Activated CD8-positive, alpha-beta memory T cell treated with anti-CD3 and anti-CD28 coated beads for 48 hours (primary cell): ENCODE data around the gene ARHGEF4.
"Not testable (repeated sequence)": the region's sequence is repeated elsewhere in the genome, so short reads cannot be mapped to it uniquely, and the experiment has no call there.

Source experiments
- DNase-seq, 3 experiments: peaks; one replicate each; pipeline ENCODE4 v3.0.0-alpha.2; 2020; ENCODE audit warnings: low read depth in 2 of 3, low spot score in 2 of 3

ARHGEF4 gene

DNA sequence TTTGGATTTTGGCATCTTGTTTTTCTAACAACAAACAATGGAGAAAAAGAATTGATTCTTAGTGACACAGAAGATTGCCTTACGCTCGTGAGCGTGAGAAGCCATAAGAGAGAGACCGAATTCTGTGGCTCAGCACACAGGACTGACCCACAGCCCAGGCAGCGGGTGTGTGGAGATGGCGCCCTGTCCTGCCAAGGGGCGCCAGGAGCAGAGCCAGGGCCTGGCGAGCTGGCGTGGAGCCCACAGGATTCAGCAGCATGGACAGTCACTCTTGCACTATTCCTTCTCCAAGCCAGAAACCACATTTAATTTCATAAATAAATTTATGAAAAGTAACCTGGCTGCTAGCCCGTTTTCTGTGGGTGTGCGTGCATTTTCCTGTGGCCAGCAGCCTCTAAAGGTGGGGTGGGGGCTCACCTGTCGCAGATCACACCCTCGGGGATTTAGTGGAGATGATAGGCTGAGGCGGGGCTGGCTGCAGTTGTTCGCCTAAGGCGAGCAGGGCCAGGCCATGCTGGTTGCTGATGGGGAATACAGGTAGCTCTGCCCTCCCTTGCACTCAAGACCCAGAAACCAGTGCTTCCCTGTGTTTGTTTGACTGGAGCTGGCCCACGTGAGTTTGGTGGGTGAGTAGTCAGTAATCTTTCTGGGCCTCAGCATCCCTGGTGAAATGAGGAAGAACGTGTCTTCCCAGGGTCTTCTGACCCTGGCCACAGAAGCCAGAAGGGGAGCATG lies 210.4 kb downstream of the ARHGEF4 start:
- DNase-seq, result no peak

GRCh38 chr2:131047920-131048560 lies 211.3 kb downstream of the ARHGEF4 start:
- no peak for DNase-seq

DNA sequence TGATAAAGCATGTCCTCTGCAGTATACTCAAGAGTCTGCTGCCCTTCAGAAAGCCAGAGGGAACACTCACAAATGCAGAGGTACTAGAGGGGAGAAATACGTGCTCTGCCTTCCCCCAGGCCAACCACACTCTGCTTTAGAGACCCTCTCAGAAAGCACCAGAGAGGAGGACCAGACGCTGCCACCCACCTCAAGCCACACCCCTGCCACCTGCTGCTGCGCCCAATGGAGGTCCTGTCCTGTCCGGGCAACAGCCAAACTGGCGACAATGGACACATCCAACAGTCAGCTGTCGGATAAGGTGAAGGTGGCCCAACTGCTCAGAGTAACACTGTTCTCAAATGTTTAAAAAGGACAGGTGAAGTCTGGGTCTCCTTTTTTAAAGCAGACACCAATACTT lies 211.9 kb downstream of the ARHGEF4 start:
- no peak for DNase-seq

- no peak for DNase-seq
These were observed 212.5 kb downstream of the ARHGEF4 start for GRCh38 chr2:131049150-131049718.

- DNase-seq, result no peak
These were observed 214.2 kb downstream of the ARHGEF4 start for GRCh38 chr2:131050896-131051295.

GRCh38 chr2:131052741-131053263 lies 216.1 kb downstream of the ARHGEF4 start:
- DNase-seq, result no peak

DNA sequence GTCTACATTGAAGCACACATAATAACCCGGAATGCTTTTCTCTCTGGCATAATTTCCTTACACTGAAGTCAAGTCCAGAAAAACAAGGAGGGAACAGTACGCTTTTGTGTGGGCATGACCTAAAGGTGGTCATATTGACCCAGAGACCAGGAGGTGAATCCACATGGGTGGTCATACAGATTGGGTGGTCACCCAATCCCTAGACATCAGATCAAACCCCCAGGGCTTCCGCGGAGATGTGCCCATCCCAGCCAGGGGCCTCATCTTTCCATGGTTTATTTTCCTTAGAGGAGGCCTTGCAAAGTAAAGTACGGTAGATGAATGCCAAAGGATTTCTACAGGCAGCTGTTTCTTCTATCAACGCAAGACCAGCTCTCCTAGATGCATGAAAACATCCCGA lies 217.8 kb downstream of the ARHGEF4 start:
- no peak for DNase-seq

DNA sequence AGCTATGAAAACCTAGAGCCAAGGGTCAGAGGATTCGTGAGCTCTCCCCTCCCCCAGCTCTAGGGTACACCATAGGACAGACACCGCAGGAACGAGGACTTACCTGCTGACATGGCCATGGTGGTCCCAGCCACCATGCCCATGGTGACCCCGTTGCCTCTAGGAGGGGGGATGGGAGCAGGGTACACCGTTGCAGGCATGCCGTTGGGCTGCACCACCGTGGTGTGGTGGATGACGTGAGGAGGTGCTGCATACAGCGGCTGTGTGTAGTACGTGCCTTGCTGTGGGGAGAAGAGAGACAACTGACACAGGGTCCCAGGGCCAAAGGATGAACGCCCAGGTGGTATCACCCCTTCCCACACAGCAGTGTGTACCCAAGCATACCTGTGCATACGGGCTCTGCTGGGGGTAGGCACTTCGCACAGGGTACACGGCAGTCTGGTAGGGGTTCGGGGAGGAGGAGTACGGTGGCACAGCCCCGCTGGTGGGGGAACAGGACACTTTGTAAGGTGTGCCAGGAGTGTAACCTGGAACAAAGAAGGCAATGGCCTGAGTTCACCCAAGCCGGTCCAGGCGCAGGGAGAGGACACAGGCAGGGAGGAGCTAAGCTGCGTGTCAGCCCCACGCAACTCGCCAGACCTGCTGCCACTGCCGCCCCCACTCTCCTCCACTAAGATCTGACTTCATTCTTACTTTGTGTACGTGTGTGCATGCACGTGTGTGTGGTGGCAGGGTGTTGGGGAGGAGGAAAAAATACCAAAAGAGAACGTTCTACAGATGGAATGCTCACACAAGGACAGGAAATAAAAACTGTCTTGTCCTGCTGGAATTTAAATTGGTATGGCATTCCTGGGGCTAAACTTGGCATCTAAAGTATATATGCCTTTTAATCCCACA lies 218.7 kb downstream of the ARHGEF4 start:
- no peak for DNase-seq

DNA sequence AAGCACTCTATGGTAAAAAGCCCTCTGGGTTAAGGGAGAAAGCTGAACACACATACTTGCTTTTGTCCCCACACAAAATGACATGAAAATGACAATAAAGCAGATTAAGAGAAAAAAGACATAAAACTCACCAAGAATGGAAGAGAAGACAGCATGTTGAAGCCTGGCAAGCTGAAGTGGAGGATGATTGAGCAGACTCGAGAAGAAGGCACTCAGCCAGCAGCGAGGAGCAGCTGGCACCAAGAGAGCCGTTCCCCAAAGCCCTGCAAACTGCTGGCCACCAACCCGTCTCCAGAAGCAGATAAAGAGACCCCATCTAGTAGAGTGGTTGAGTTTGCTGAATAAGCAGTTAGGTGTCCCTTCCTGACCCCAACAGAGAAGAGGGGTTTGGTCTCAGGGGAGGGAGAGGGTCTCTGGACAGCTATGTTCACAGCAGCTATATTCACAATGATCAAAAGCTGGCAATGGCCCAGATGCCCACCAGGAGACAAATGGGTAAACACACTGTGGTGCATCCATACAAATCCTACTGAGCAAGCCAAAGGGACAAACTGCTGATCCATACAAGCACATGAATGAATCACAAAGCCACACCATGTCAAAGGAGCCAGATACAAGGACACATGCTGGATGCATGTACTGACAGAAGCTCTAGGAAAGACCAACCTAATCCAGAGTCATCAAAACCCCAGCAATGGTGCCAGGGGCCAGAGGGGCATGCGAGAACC lies 219.7 kb downstream of the ARHGEF4 start:
- DNase-seq, result no peak

DNA sequence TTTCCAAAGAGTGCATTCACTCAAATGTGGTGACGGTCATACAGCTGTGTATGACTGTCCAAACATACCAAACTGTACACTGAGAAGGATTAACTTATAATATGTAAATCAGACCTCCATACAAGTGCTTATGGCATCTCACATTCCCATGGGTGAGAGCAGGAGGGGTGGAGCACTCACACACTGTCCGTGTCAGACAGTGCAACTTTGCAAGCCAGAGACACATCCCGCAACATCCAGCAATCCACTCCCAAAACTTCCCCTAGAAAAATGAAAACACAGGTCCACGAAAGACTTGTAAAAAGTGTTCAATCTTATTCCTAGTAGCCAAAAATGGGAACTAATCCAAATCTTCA lies 220.2 kb downstream of the ARHGEF4 start:
- no peak for DNase-seq

DNA sequence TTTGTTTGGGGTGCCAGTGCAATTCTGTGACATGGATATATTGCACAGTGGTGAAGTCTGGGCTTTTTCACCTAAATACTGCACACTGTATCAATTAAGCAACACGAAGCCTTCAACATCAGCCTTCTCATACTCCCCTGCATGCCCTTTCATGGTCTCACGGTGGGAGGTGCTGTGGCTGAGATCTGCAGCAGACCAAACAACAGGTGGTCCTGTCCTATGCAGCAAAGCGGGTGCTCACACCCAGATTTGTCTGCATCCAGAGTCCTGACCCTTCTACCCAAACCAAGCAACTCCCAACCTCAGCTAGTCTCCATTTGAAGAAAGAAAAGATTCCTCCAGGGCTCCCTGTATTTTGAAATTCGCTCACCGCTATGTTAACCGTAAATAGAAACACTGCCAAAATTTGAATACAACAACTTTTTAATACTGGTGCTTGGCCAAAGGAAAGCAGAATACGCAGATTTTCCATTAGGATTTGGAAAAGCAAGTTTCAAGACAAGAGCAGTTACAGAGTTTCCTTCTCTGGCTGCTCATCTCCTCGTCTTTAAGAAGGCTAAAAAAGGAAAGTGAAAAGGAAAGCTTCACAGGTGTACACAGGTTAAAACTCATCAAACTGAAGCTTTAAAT lies 221.6 kb downstream of the ARHGEF4 start:
- no peak for DNase-seq

DNA sequence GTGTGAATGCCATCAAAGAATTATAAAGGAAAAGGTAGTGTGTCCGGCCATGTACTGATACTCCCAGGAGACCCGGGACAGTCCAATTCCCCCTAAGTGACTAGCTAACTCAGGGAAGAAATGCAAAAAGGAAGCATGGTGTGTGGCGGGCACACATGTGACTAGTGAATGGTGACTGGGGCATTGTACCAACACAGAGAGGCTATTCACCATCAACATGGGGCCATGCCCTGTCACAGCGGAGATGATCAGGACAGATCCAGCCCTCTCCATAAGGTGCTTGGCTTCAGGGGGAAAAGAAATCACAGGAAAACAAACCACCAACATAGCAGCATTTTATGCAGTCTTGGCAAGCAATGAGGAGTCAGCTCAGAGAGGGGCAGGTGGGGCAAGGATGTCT lies 222.2 kb downstream of the ARHGEF4 start:
- no peak for DNase-seq

GRCh38 chr2:131063501-131064283 lies 227.0 kb downstream of the ARHGEF4 start:
- DNase-seq, result no peak

- DNase-seq, result no peak
These were observed 228.1 kb downstream of the ARHGEF4 start for GRCh38 chr2:131064589-131065512.

DNA sequence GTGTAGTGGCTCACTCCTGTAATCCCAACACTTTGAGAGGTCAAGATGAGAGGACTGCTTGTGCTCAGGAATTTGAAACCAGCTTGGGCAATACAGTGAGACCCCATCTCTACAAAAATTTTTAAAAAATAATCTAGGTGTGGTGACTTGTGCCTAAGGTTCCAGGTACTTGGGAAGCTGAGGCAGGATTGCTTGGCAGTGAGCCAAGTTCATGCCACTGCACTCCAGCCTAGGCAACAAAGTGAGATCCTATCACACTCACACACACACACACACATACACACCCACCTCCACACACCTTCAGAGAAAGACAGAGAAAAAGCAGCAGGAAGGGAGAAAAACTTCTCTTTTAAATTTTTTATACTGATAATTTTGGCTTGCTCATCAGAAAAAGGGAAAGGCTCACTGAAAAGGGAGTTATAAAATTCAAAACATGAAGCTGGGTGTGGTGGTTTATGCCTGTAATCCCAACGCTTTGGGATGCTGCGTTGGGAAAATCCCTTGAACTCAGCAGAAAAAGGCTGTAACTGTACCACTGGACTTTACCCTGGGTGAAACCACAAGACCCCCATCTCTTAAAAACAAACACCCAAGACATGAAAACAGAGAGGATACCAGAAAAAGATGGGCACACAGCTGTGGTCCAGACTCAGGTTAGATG lies 230.9 kb downstream of the ARHGEF4 start:
- no peak for DNase-seq

DNA sequence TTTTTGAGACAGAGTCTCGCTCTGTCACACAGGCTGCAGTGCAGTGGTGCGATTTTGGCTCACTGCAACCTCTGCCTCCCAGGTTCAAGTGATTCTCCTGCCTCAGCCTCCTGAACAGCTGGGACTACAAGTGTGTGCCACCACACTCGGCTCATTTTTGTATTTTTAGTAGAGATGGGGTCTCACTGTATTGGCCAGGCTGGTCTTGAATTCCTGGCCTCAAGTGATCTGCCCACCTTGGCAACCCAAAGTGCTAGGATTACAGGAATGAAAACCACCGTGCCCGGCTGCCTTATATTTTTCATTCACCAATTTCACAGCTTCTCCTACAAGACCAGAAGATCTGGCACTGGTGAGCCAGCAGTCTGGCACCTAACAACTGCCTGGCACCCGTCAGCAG lies 231.5 kb downstream of the ARHGEF4 start:
- not testable (repeated sequence) for DNase-seq

- not testable (repeated sequence) for DNase-seq
These were observed 238.9 kb downstream of the ARHGEF4 start for GRCh38 chr2:131075578-131075977.

GRCh38 chr2:131076707-131077106 lies 240.0 kb downstream of the ARHGEF4 start:
- DNase-seq, result no peak
